ENCODE data around the gene UBE2C.

Gene UBE2C

GRCh38 chr20:45779011-45779915 is 33.2 kb upstream of the UBE2C start:
- no peak overlapping the region for H3K4me2 ChIP-seq (ENCODE audit: low read length)

GRCh38 chr20:45780159-45780558 is 32.3 kb upstream of the UBE2C start:
- Histone ChIP-seq H3K4me3 (ENCODE audit: low read length) (no peak overlapping the region), H3K9me3 (ENCODE audit: control insufficient read depth, insufficient read depth, low read length) (no peaks in the 10 kb centered on the region), H3K4me1 (ENCODE audit: control insufficient read depth, low read length) (peaks cover 9% of the 10 kb centered on the region), H4K20me1 (ENCODE audit: control insufficient read depth, insufficient read depth, low read depth, low read length) (no peaks in the 10 kb centered on the region), H3K27me3 (ENCODE audit: control insufficient read depth, low read length) (peaks cover 24% of the 10 kb centered on the region), H3K36me3 (ENCODE audit: control insufficient read depth, low read length) (no peaks in the 10 kb centered on the region), H3K79me2 (ENCODE audit: control insufficient read depth, low read length) (no peaks in the 10 kb centered on the region), H3K4me2 (ENCODE audit: low read length) (no peak overlapping the region), H3K9me2 (replicated peaks; ENCODE audit: control insufficient read depth, low read length) (no peaks in the 10 kb centered on the region), H3F3A (ENCODE audit: control insufficient read depth, insufficient read depth) (no peaks in the 10 kb centered on the region), H3K27ac (ENCODE audit: low read depth, low read length) (no peak overlapping the region)
- TF ChIP-seq EZH2phosphoT487 (IDR thresholded peaks at IDR 0.05; ENCODE audit: borderline replicate concordance, low read length) (no peak), CTCF (IDR thresholded peaks at IDR 0.05; ENCODE audit: low read depth, low read length, poor library complexity, severe bottlenecking) (no peak)

More at GRCh38 chr20:45779011-45779915, 33.2 kb upstream of the UBE2C start:
- no peaks in the 10 kb centered on the region for H4K20me1 ChIP-seq (ENCODE audit: control insufficient read depth, insufficient read depth, low read depth, low read length)
- H3K9me2 ChIP-seq (replicated peaks; ENCODE audit: control insufficient read depth, low read length): no peaks in the 10 kb centered on the region
- no peaks in the 10 kb centered on the region for H3K9me3 ChIP-seq (ENCODE audit: control insufficient read depth, insufficient read depth, low read length)
- H3K36me3 ChIP-seq (ENCODE audit: control insufficient read depth, low read length): no peaks in the 10 kb centered on the region
- H3K27ac ChIP-seq (ENCODE audit: low read depth, low read length): no peak overlapping the region
- H3K4me1 ChIP-seq (ENCODE audit: control insufficient read depth, low read length): peaks cover 2% of the 10 kb centered on the region
- H3K79me2 ChIP-seq (ENCODE audit: control insufficient read depth, low read length): no peaks in the 10 kb centered on the region
- no peak for TF ChIP-seq EZH2phosphoT487 (IDR thresholded peaks at IDR 0.05; ENCODE audit: borderline replicate concordance, low read length)
- TF ChIP-seq CTCF (IDR thresholded peaks at IDR 0.05; ENCODE audit: low read depth, low read length, poor library complexity, severe bottlenecking): no peak
- H3K27me3 ChIP-seq (ENCODE audit: control insufficient read depth, low read length): peaks cover 30% of the 10 kb centered on the region
- H3K4me3 ChIP-seq (ENCODE audit: low read length): no peak overlapping the region
- no peaks in the 10 kb centered on the region for H3F3A ChIP-seq (ENCODE audit: control insufficient read depth, insufficient read depth)

- no peak for TF ChIP-seq EZH2phosphoT487 (IDR thresholded peaks at IDR 0.05; ENCODE audit: borderline replicate concordance, low read length)
- TF ChIP-seq CTCF (IDR thresholded peaks at IDR 0.05; ENCODE audit: low read depth, low read length, poor library complexity, severe bottlenecking): no peak
- Histone ChIP-seq H3K27ac (ENCODE audit: low read depth, low read length) (no peak overlapping the region), H3K9me2 (replicated peaks; ENCODE audit: control insufficient read depth, low read length) (no peaks in the 10 kb centered on the region), H3K79me2 (ENCODE audit: control insufficient read depth, low read length) (no peaks in the 10 kb centered on the region), H3K36me3 (ENCODE audit: control insufficient read depth, low read length) (no peaks in the 10 kb centered on the region), H4K20me1 (ENCODE audit: control insufficient read depth, insufficient read depth, low read depth, low read length) (no peaks in the 10 kb centered on the region), H3K4me2 (ENCODE audit: low read length) (no peak overlapping the region), H3K4me3 (ENCODE audit: low read length) (no peak overlapping the region), H3K27me3 (ENCODE audit: control insufficient read depth, low read length) (peaks cover 23% of the 10 kb centered on the region), H3F3A (ENCODE audit: control insufficient read depth, insufficient read depth) (no peaks in the 10 kb centered on the region), H3K4me1 (ENCODE audit: control insufficient read depth, low read length) (peaks cover 9% of the 10 kb centered on the region), H3K9me3 (ENCODE audit: control insufficient read depth, insufficient read depth, low read length) (no peaks in the 10 kb centered on the region)
Observed at GRCh38 chr20:45781391-45781931, 31.0 kb upstream of the UBE2C start.

Measured in DOHH2 (cell line).